HG02885 (cell line): Measurements from ENCODE around the gene RSRC2.
"Not testable (repeated sequence)": the region's sequence is repeated elsewhere in the genome, so short reads cannot be mapped to it uniquely, and the experiment has no call there.

Experiments
- ATAC-seq: cut with Tn5 transposase; IDR thresholded peaks from one replicate; pipeline ENCODE4 v1.9.1; 2021; ENCODE audit warnings: mild to moderate bottlenecking; ENCODE audit not compliant: unreplicated experiment, poor library complexity

Gene RSRC2

GRCh38 chr12:122519418-122519817 lies 7.3 kb downstream of the RSRC2 start:
- no peak for ATAC-seq

GRCh38 chr12:122518908-122519307 lies 7.8 kb downstream of the RSRC2 start:
- ATAC-seq = no peak

GRCh38 chr12:122517877-122518276 lies 8.9 kb downstream of the RSRC2 start:
- ATAC-seq = no peak

- no peak for ATAC-seq
These were observed 10.0 kb downstream of the RSRC2 start for GRCh38 chr12:122516544-122517361.

GRCh38 chr12:122515275-122515674 lies 11.5 kb downstream of the RSRC2 start:
- no peak for ATAC-seq

GRCh38 chr12:122513660-122514059 lies 13.1 kb downstream of the RSRC2 start:
- no peak for ATAC-seq

- not testable (repeated sequence) for ATAC-seq
These were observed 13.7 kb downstream of the RSRC2 start for GRCh38 chr12:122513028-122513427.

- ATAC-seq = no peak
These were observed 18.6 kb downstream of the RSRC2 start for GRCh38 chr12:122508163-122508562.

- ATAC-seq = no peak
These were observed 20.3 kb downstream of the RSRC2 start for GRCh38 chr12:122506393-122506938.

- no peak for ATAC-seq
These were observed 21.2 kb downstream of the RSRC2 start for GRCh38 chr12:122505419-122506051.

GRCh38 chr12:122503783-122504590 lies 22.7 kb downstream of the RSRC2 start:
- ATAC-seq = no peak

GRCh38 chr12:122503147-122503751 lies 23.5 kb downstream of the RSRC2 start:
- ATAC-seq = no peak

GRCh38 chr12:122501489-122501989 lies 25.2 kb downstream of the RSRC2 start:
- ATAC-seq = no peak

- ATAC-seq = peak; percentile 92
These were observed 25.8 kb downstream of the RSRC2 start, which contains the start of gene ZCCHC8 for GRCh38 chr12:122500685-122501488. Gene ZCCHC8, minus strand, starts transcription at chr12:122500932. Its CDS starts 92 bp downstream, at chr12:122500840.

GRCh38 chr12:122499991-122500684 lies 26.6 kb downstream of the RSRC2 start:
- peak; percentile 14 for ATAC-seq

- no peak for ATAC-seq
These were observed 31.5 kb downstream of the RSRC2 start for GRCh38 chr12:122495258-122495657.

GRCh38 chr12:122493222-122493621 lies 33.5 kb downstream of the RSRC2 start:
- not testable (repeated sequence) for ATAC-seq

GRCh38 chr12:122491991-122492390 lies 34.7 kb downstream of the RSRC2 start:
- no peak for ATAC-seq

GRCh38 chr12:122489038-122489437 lies 37.7 kb downstream of the RSRC2 start:
- ATAC-seq = no peak
